Measurements from ENCODE around the gene FOSL1.
A peak's percentile ranks its signal among the peaks of the same experiment; 100 is the strongest.

FOSL1 gene

DNA sequence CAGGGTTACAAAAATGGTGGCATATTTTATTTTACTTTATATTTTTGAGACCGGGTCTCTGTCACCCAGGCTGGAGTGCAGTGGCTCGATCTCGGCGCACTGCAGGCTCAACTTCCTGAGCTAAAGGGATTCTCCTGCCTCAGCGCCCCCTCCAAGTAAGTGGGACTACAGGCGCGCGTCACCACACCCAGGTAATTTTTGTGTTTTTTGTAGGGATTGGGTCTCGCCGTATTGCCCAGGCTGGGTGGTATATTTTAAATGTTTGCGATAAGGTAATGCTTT, 652 bp upstream of the FOSL1 start:
- no peaks in the 10 kb centered on the region for H3K9me3 ChIP-seq (ENCODE audit: control insufficient read depth, low read length)
- H3K4me1 ChIP-seq, result no peaks in the 10 kb centered on the region
- no peaks in the 10 kb centered on the region for H3K27me3 ChIP-seq (ENCODE audit: control insufficient read depth, insufficient read depth, low read length)
- TF ChIP-seq, protein P1, sequence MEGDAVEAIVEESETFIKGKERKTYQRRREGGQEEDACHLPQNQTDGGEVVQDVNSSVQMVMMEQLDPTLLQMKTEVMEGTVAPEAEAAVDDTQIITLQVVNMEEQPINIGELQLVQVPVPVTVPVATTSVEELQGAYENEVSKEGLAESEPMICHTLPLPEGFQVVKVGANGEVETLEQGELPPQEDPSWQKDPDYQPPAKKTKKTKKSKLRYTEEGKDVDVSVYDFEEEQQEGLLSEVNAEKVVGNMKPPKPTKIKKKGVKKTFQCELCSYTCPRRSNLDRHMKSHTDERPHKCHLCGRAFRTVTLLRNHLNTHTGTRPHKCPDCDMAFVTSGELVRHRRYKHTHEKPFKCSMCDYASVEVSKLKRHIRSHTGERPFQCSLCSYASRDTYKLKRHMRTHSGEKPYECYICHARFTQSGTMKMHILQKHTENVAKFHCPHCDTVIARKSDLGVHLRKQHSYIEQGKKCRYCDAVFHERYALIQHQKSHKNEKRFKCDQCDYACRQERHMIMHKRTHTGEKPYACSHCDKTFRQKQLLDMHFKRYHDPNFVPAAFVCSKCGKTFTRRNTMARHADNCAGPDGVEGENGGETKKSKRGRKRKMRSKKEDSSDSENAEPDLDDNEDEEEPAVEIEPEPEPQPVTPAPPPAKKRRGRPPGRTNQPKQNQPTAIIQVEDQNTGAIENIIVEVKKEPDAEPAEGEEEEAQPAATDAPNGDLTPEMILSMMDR (IDR thresholded peaks at IDR 0.05), result no peak
- H3K27ac ChIP-seq, result no peak overlapping the region
- H3K4me3 ChIP-seq (ENCODE audit: low read depth, low read length), result peak overlapping the region; percentile 23
- H3K79me2 ChIP-seq, result no peaks in the 10 kb centered on the region
- peak overlapping the region; percentile 74 for H3K4me2 ChIP-seq (ENCODE audit: low read length)
- H3K36me3 ChIP-seq (ENCODE audit: control insufficient read depth, insufficient read depth, low read length), result no peaks in the 10 kb centered on the region
- no peak overlapping the region for H3K9ac ChIP-seq
- no peak overlapping the region for H2AFZ ChIP-seq

DNA sequence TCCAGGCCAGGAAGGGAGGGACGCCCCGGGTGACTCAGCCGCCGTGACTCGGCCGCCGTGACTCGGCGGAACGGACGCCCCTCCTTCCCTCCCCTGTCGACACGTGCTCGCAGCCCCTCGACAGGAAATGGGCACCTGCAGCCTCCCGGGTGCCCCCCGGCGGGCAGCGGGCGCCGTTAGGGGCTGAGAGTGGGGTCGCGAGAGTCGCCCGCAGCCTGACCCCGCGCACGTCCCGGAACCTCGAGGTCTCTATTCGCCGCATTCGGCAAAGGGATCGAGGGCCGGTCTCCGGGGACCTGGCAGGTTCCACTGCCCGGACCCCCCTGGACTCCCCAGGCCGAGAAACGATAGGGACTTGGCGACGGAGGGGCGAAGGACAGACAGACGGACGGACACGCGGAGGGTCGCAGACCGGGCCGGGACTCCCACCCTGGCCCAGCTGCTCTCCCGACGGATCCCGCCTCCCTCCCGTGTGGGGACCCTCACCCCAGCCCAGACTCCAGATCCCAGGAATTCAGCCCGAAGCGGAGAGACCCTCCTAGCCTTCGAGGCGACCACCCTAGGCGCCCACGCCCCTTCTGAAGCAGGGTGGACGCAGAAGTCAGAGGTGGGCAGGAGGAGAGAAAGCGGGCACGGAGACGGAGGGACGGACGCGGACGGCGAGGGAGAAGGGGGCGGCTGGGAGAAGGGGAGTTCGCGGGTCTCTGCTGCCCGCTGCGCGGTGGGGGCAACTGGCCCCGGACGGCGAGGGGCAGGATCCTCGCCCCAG, 648 bp downstream of the FOSL1 start:
- Histone ChIP-seq H3K27ac (no peak overlapping the region), H3K79me2 (no peaks in the 10 kb centered on the region), H3K27me3 (ENCODE audit: control insufficient read depth, insufficient read depth, low read length) (no peaks in the 10 kb centered on the region), H3K4me3 (ENCODE audit: low read depth, low read length) (peak overlapping the region; percentile 31), H3K9ac (no peak overlapping the region), H3K36me3 (ENCODE audit: control insufficient read depth, insufficient read depth, low read length) (no peaks in the 10 kb centered on the region), H3K4me2 (ENCODE audit: low read length) (peak overlapping the region; percentile 74), H3K4me1 (no peaks in the 10 kb centered on the region), H3K9me3 (ENCODE audit: control insufficient read depth, low read length) (no peaks in the 10 kb centered on the region), H2AFZ (peak overlapping the region; percentile 58)
- TF ChIP-seq, protein P1 (IDR thresholded peaks at IDR 0.05), result no peak

DNA sequence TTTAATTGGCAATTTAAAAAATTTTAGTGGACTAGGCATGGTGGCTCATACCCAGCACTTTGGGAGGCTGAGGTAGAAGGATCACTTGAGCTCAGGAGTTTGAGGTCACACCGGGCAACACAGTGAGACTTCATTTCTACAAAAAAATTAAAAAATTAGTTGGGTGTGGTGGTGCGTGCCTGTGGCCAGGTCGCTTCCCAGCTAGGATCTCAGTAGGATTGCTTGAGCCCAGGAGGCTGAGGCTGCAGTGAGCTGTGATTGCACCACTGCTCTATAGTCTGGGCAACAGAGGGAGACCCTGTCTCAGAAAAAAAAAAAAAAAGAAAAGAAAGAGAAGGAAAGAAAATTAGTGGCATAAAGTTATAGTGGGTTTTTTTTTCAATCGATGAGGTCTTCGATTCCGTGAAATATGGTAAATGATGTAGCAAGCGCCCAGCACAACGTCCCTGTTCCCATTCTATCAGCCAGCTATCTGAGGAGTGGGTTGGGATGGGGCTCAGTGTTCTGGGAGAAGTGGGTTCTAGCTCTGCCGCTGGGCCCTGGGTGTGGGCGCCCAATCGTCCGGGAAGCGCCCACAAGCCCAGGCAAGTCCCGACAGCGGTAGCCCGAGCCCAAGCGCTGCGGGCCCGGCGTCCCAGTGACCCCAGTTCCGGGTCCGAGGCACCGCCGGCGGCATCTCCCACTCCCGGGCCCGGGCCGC, 1.4 kb downstream of the FOSL1 start:
- H3K79me2 ChIP-seq, result no peaks in the 10 kb centered on the region
- no peak overlapping the region for H3K9ac ChIP-seq
- H3K36me3 ChIP-seq (ENCODE audit: control insufficient read depth, insufficient read depth, low read length), result no peaks in the 10 kb centered on the region
- no peak overlapping the region for H3K4me3 ChIP-seq (ENCODE audit: low read depth, low read length)
- peak overlapping the region; percentile 58 for H2AFZ ChIP-seq
- H3K4me2 ChIP-seq (ENCODE audit: low read length), result no peak overlapping the region
- H3K9me3 ChIP-seq (ENCODE audit: control insufficient read depth, low read length), result no peaks in the 10 kb centered on the region
- no peaks in the 10 kb centered on the region for H3K27me3 ChIP-seq (ENCODE audit: control insufficient read depth, insufficient read depth, low read length)
- H3K27ac ChIP-seq, result no peak overlapping the region
- TF ChIP-seq, protein P1 (IDR thresholded peaks at IDR 0.05), result no peak
- H3K4me1 ChIP-seq, result no peaks in the 10 kb centered on the region

DNA sequence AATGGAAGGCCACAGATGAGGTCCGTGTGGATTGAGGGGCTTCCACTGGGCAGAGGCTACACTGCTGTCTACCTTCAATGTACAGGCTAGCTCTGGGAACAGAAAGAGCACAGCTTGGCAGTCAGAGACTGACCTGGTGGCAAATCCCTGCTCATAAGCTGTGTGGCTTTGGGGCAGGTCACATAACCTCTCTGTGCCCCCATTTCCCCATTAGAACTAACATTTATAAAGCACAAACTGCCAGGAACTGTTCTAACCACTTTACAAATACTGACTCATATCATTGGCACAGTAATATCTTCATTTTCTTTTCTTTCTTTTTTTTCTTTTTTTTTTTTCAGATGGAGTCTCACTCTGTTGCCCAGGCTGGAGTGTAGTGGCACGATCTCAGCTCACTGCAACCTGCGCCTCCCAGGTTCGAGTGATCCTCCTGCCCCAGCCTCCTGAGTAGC, 3.1 kb downstream of the FOSL1 start:
- H3K27me3 ChIP-seq (ENCODE audit: control insufficient read depth, insufficient read depth, low read length), result no peaks in the 10 kb centered on the region
- no peak overlapping the region for H2AFZ ChIP-seq
- H3K9ac ChIP-seq, result no peak overlapping the region
- H3K4me3 ChIP-seq (ENCODE audit: low read depth, low read length), result no peak overlapping the region
- no peak overlapping the region for H3K27ac ChIP-seq
- H3K9me3 ChIP-seq (ENCODE audit: control insufficient read depth, low read length), result no peaks in the 10 kb centered on the region
- H3K4me1 ChIP-seq, result no peaks in the 10 kb centered on the region
- H3K4me2 ChIP-seq (ENCODE audit: low read length), result no peak overlapping the region
- H3K36me3 ChIP-seq (ENCODE audit: control insufficient read depth, insufficient read depth, low read length), result no peaks in the 10 kb centered on the region
- H3K79me2 ChIP-seq, result no peaks in the 10 kb centered on the region
- TF ChIP-seq, protein P1 (IDR thresholded peaks at IDR 0.05), result no peak
